GM19397 (cell line): ENCODE results near the gene CORO2A.
"Not testable (repeated sequence)": the region's sequence is repeated elsewhere in the genome, so short reads cannot be mapped to it uniquely, and the experiment has no call there.

Experiments used
- ATAC-seq: cut with Tn5 transposase; IDR thresholded peaks from one replicate; pipeline ENCODE4 v1.9.1; 2021; ENCODE audit warnings: mild to moderate bottlenecking, moderate library complexity; ENCODE audit not compliant: unreplicated experiment

Gene CORO2A

GRCh38 chr9:98086461-98086860 lies 106.0 kb downstream of the CORO2A start:
- ATAC-seq, result no peak

- ATAC-seq, result no peak
These were observed 106.5 kb downstream of the CORO2A start for GRCh38 chr9:98085944-98086343.

GRCh38 chr9:98085058-98085457 lies 107.4 kb downstream of the CORO2A start:
- no peak for ATAC-seq

GRCh38 chr9:98084396-98084795 lies 108.0 kb downstream of the CORO2A start:
- no peak for ATAC-seq

- ATAC-seq, result no peak
These were observed 108.8 kb downstream of the CORO2A start for GRCh38 chr9:98083566-98084183.

- no peak for ATAC-seq
These were observed 109.4 kb downstream of the CORO2A start for GRCh38 chr9:98083061-98083501.

GRCh38 chr9:98081477-98082219 lies 110.8 kb downstream of the CORO2A start:
- ATAC-seq, result no peak

- ATAC-seq, result no peak
These were observed 111.7 kb downstream of the CORO2A start for GRCh38 chr9:98080780-98081179.

GRCh38 chr9:98080326-98080725 lies 112.1 kb downstream of the CORO2A start:
- ATAC-seq, result no peak

GRCh38 chr9:98078895-98079294 lies 113.5 kb downstream of the CORO2A start:
- no peak for ATAC-seq

GRCh38 chr9:98076514-98076890 lies 115.9 kb downstream of the CORO2A start:
- not testable (repeated sequence) for ATAC-seq

- ATAC-seq, result no peak
These were observed 117.1 kb downstream of the CORO2A start for GRCh38 chr9:98075332-98075805.

GRCh38 chr9:98074115-98074990 lies 118.1 kb downstream of the CORO2A start:
- ATAC-seq, result no peak

GRCh38 chr9:98071737-98072136 lies 120.7 kb downstream of the CORO2A start:
- no peak for ATAC-seq
